B cell (primary cell): Measurements from ENCODE around the gene LRTM1. TPM values are rescaled to one million over a fixed set of nuclear protein-coding genes. Genes with fewer than 3 reads are reported as not detected.

Experiments used
- ATAC-seq: fragments of 200-7000 bp; cut with Tn5 transposase; one replicate; pipeline ENCODE4 v1.10.0; 2021; ENCODE audit warnings: low read depth, mild to moderate bottlenecking, moderate number of reproducible peaks, moderate library complexity
- CTCF ChIA-PET: fragments of 350-600 bp; sonication (Branson Sonifier 250); formaldehyde crosslinking; loops from one replicate; lab custom pipeline; 2021; ENCODE audit warnings: antibody characterized with exemption, inconsistent platforms; lab: Charles Lee
- POLR2A ChIA-PET: fragments of 350-600 bp; sonication (Branson Sonifier 250); formaldehyde crosslinking; loops from one replicate; lab custom pipeline; 2021; ENCODE audit warnings: antibody characterized with exemption; lab: Charles Lee
- DNase-seq: peaks from one replicate; pipeline ENCODE4 v3.0.0; 2013
- H2AFZ ChIP-seq: 2 replicates; pipeline ENCODE4 v1.6.1; 2012; ENCODE audit warnings: mild to moderate bottlenecking, low read depth, low read length; ENCODE audit not compliant: insufficient read depth, poor library complexity, severe bottlenecking
- H3K27ac ChIP-seq, 2 donors: 1 replicate in 1 of 2; 2 replicates in 1 of 2; pipeline ENCODE4 v1.5.1; 2012 to 2013; ENCODE audit warnings: low read length in 2 of 2, mild to moderate bottlenecking in 2 of 2, moderate library complexity in 1 of 2
- H3K27me3 ChIP-seq, 4 experiments: fragments of 200-600 bp in 1 of 4; sonication (generic) in 1 of 4; replicated peaks in 1 of 4; 1 replicate in 2 of 4; 2 replicates in 2 of 4; pipeline versions ENCODE4 v1.6.1 to v1.7.0; 2013 to 2016; ENCODE audit warnings: low read length in 3 of 4, mild to moderate bottlenecking in 2 of 4, mixed read lengths in 1 of 4, moderate library complexity in 1 of 4; ENCODE audit not compliant: insufficient read depth in 4 of 4, control insufficient read depth in 3 of 4; ENCODE audit errors: control extremely low read depth in 1 of 4
- H3K36me3 ChIP-seq, 2 experiments: replicated peaks in 1 of 2; 1 replicate in 1 of 2; 2 replicates in 1 of 2; pipeline versions ENCODE4 v1.6.1 to v1.7.1; 2013; ENCODE audit warnings: low read length in 1 of 2; ENCODE audit not compliant: insufficient read depth in 2 of 2, control insufficient read depth in 1 of 2; ENCODE audit errors: control extremely low read depth in 1 of 2, extremely low read depth in 1 of 2
- H3K4me1 ChIP-seq, 2 donors: fragments of 200-600 bp in 1 of 2; sonication (generic) in 1 of 2; 1 replicate in 1 of 2; 2 replicates in 1 of 2; pipeline versions ENCODE4 v1.5.1 to v1.6.1; 2013 to 2017; ENCODE audit warnings: low read length in 2 of 2; ENCODE audit not compliant: control insufficient read depth in 2 of 2, insufficient read depth in 2 of 2
- H3K4me2 ChIP-seq: replicated peaks from 2 replicates; pipeline ENCODE3; 2012; ENCODE audit warnings: mild to moderate bottlenecking, low read depth, low read length; ENCODE audit not compliant: poor library complexity, severe bottlenecking
- H3K4me3 ChIP-seq, 5 experiments: fragments of 200-600 bp in 1 of 5; sonication (generic) in 1 of 5; 1 replicate in 3 of 5; 2 replicates in 2 of 5; pipeline versions ENCODE4 v1.5.1 to v1.7.0; 2011 to 2016; ENCODE audit warnings: low read length in 4 of 5, mild to moderate bottlenecking in 4 of 5, low read depth in 2 of 5, control low read depth in 1 of 5, moderate library complexity in 1 of 5; ENCODE audit not compliant: insufficient read depth in 1 of 5; ENCODE audit errors: control extremely low read depth in 1 of 5, extremely low read depth in 1 of 5
- H3K79me2 ChIP-seq: fragments of 200-600 bp; sonication (generic); one replicate; pipeline ENCODE4 v1.6.0; 2016; ENCODE audit warnings: low read length; ENCODE audit not compliant: control insufficient read depth, insufficient read depth
- H3K9ac ChIP-seq: fragments of 200-600 bp; sonication (generic); 2 replicates; pipeline ENCODE4 v1.6.1; 2017; ENCODE audit warnings: mild to moderate bottlenecking, low read length, moderate library complexity
- H3K9me3 ChIP-seq, 3 donors: one replicate each; pipeline versions ENCODE4 v1.6.1 to v1.7.1; 2013; ENCODE audit warnings: low read length in 2 of 3; ENCODE audit not compliant: control insufficient read depth in 2 of 3, insufficient read depth in 1 of 3; ENCODE audit errors: control extremely low read depth in 1 of 3
- H4K20me1 ChIP-seq: 2 replicates; pipeline ENCODE4 v1.6.0; 2012; ENCODE audit warnings: mild to moderate bottlenecking, low read length; ENCODE audit not compliant: insufficient read depth, control insufficient read depth, poor library complexity, severe bottlenecking
- H3K27ac Mint-ChIP-seq: one replicate; pipeline ENCODE4 v1.8.0; 2021; ENCODE audit warnings: mixed read lengths
- H3K27me3 Mint-ChIP-seq: one replicate; pipeline ENCODE4 v1.8.0; 2021; ENCODE audit warnings: mixed read lengths
- H3K4me1 Mint-ChIP-seq: one replicate; pipeline ENCODE4 v1.8.0; 2021; ENCODE audit warnings: mixed read lengths
- H3K4me3 Mint-ChIP-seq: one replicate; pipeline ENCODE4 v1.8.0; 2021; ENCODE audit warnings: mixed read lengths
- H3K9me3 Mint-ChIP-seq: one replicate; pipeline ENCODE4 v1.8.0; 2022; ENCODE audit warnings: mixed read lengths; ENCODE audit not compliant: insufficient read depth
- CTCF ChIP-seq: fragments of 200-600 bp; IDR thresholded peaks from one replicate; pipeline ENCODE4 v1.8.0; 2022; ENCODE audit warnings: antibody characterized with exemption, mild to moderate bottlenecking
- EZH2 ChIP-seq: IDR thresholded peaks from 2 replicates; pipeline ENCODE4 v1.6.1; 2012; ENCODE audit warnings: borderline replicate concordance, low read depth, mild to moderate bottlenecking, moderate library complexity, low read length; ENCODE audit not compliant: insufficient read depth, poor library complexity, severe bottlenecking
- WGBS: methylation state at CpG from one replicate; pipeline ENCODE4 v1.1.5; 2013; ENCODE audit warnings: missing lambda C conversion rate; ENCODE audit not compliant: insufficient coverage; 5-methylcytosine and 5-hydroxymethylcytosine counted together
- intact Hi-C: fragments of 100-400 bp; cut with micrococcal nuclease; formaldehyde crosslinking; loops from one replicate; pipeline ENCODE4 v1.10.0; 2022
- polyA plus RNA-seq: library from polyadenylated mRNA; depleted of rRNA; stranded (reverse); fragments of >200 nt; gene quantifications from 2 replicates; pipeline ENCODE4 v1.2.3, GENCODE V29; 2012
- total RNA-seq, 2 donors: library from RNA; stranded (reverse); fragments of 120-200 nt in 1 of 2; gene quantifications; 1 replicate in 1 of 2; 2 replicates in 1 of 2; pipeline versions ENCODE4 v1.2.3 to v1.2.4, GENCODE V29; 2013 to 2022

Gene LRTM1
- total and polyA plus RNA-seq, 2 donors (not counting 1 experiment from before 2014, with no cell fraction given): not detected

- peaks cover 0 to 4% (median 0%) of the 10 kb centered on the region in 3 donors for H3K9me3 ChIP-seq
- no peak for ATAC-seq
- intact Hi-C loops: no loop called here
- Mint-ChIP-seq H3K9me3 (no peaks in the 10 kb centered on the region), H3K4me1 (no peaks in the 10 kb centered on the region), H3K4me3 (no peak overlapping the region), H3K27me3 (no peaks in the 10 kb centered on the region), H3K27ac (no peak overlapping the region)
- H4K20me1 ChIP-seq: no peaks in the 10 kb centered on the region
- no peak overlapping the region for H3K4me3 ChIP-seq
- no peak overlapping the region for H3K9ac ChIP-seq
- CTCF ChIA-PET: no interaction called here
- WGBS: 95% methylated on average over 4 of the region's 4 CpGs
- no peak for TF ChIP-seq EZH2
- TF ChIP-seq CTCF: no peak
- DNase-seq: no peak
- H3K4me2 ChIP-seq: no peak overlapping the region
- H2AFZ ChIP-seq: no peak overlapping the region
- no peaks in the 10 kb centered on the region for H3K27me3 ChIP-seq
- POLR2A ChIA-PET: no interaction called here
- H3K79me2 ChIP-seq: no peaks in the 10 kb centered on the region
- no peaks in the 10 kb centered on the region for H3K4me1 ChIP-seq
- no peaks in the 10 kb centered on the region for H3K36me3 ChIP-seq
- H3K27ac ChIP-seq: no peak overlapping the region
These were observed 21.7 kb upstream of the LRTM1 start for GRCh38 chr3:54949491-54950044.

DNA sequence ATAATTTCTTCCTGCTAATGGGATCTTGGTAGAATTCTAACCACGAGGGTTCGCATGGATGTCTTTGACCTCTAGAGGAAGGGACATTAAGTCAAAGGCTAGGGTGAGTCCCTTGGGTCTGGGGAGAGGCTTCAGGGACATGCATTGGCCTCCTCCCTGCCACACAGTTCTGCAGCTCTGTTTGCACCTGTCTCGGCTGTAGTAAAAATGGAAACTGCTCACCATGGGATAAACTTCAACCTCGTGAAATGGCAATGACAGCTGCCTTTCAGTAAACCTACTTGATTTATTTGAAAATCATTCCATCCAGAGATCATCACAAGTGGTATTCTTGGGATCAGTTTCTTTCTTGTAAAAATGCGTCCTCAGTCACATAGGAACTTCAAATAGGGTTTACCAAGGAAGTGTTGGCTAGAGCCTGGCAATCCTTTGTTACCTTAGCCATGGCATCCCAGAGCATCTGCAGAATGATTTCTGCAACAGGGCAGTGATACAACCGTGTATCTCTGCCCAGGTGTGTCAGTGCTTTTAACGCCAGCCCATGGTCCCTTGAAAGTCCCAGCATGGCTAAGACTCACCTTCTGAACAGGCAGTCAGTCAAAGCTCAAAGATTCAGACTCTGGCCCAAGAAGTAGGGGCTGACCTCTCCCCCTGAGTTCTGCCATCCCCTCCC lies 14.0 kb upstream of the LRTM1 start:
- ChIA-PET CTCF (no interaction called here), POLR2A (no interaction called here)
- ATAC-seq (no peak), DNase-seq (no peak)
- Histone ChIP-seq H3K36me3 (no peaks in the 10 kb centered on the region), H2AFZ (no peak overlapping the region), H3K4me3 (no peak overlapping the region), H3K4me2 (no peak overlapping the region), H3K79me2 (no peaks in the 10 kb centered on the region), H3K27ac (no peak overlapping the region), H3K9me3 (no peaks in the 10 kb centered on the region), H3K27me3 (no peaks in the 10 kb centered on the region), H4K20me1 (no peaks in the 10 kb centered on the region), H3K4me1 (no peaks in the 10 kb centered on the region), H3K9ac (no peak overlapping the region)
- Mint-ChIP-seq H3K9me3 (no peaks in the 10 kb centered on the region), H3K27me3 (no peaks in the 10 kb centered on the region), H3K27ac (no peak overlapping the region), H3K4me1 (no peaks in the 10 kb centered on the region), H3K4me3 (no peak overlapping the region)
- intact Hi-C loops: no loop called here
- TF ChIP-seq EZH2 (no peak), CTCF (no peak)
- 84% methylated on average over 5 of the region's 7 CpGs for WGBS
